22Rv1 (cell line): ENCODE measurements around the gene GJB4.

Experiments used
- H3K27ac ChIP-seq: fragments of 450-650 bp; 2 replicates; pipeline ENCODE4 v1.5.1; 2017
- ZFX ChIP-seq: fragments of 450-650 bp; IDR thresholded peaks from 2 replicates; pipeline ENCODE4 v1.6.1; 2017; ENCODE audit warnings: antibody characterized with exemption, borderline replicate concordance
- TF ChIP-seq, protein P1 (sequence below): fragments of 450-650 bp; IDR thresholded peaks from 2 replicates; pipeline ENCODE4 v1.5.1; 2017; ENCODE audit warnings: mild to moderate bottlenecking

The GJB4 gene

DNA sequence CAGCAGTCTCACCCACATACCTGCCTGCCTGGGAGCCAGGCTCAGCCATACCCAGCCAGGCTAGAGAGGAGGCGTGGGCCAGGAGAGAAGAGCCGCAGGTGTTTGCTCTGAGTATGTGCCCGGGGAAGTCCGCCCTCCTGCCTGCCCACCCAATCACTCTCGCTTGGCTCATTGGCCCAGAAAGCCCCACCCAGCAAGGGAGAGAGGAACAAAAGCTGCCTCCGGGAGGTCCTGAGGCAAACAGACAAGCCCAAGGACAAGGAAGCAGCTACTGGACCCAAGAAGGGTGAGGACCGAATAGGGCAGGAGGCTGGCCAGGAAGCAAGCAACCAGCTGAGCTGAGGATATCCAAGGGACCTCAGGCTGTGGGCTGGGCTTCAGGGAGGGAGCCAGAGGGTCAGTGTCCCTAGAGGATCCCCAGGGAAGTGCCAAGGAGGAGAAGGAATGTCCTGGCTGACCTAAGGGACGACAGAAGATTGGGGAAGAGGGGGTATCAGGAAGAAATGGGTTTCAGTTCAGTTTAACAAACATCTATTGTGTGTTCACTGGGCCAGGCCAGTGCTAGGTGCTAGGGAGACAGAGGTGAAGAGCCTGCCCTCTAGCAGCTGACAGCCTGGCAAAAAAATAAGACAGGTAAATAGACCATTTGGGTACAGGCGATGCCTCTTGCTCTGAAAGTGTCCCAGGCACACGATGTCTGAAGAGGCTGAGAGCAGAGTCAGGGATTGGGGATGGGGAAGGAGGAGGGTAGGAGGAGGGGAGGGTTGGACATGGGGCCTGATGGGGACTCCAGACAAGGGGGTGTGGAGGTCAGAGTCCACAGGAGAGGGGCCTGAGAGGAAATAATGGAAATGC, at the start of gene GJB4:
GJB4 (plus strand) TSS at position 238 of the 855 bp plus-strand sequence. CDS start 1,515 bp downstream, outside the sequence.
- H3K27ac ChIP-seq: no peak within 1 kb of the TSS

DNA sequence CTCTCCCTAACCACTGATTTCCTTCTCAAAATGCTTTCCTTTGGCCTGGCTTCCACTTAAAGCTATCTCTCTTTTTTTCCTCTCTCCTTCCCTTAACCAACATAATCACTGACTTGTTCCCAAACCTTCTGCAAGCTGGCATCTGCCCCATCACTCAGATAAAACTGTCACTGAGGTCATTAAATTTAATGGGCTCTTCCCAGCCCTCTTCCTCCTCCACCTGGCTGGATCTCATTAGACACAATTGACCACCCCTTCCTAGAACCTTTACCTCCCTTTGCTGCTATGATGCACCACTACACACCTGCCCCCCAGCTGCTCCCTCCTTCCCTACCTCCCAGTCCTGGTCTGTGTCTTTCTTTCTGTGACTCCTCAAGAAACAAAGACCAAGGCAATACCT, 48.7 kb upstream of the GJB4 start:
- TF ChIP-seq ZFX: no peak
- TF ChIP-seq, protein P1, sequence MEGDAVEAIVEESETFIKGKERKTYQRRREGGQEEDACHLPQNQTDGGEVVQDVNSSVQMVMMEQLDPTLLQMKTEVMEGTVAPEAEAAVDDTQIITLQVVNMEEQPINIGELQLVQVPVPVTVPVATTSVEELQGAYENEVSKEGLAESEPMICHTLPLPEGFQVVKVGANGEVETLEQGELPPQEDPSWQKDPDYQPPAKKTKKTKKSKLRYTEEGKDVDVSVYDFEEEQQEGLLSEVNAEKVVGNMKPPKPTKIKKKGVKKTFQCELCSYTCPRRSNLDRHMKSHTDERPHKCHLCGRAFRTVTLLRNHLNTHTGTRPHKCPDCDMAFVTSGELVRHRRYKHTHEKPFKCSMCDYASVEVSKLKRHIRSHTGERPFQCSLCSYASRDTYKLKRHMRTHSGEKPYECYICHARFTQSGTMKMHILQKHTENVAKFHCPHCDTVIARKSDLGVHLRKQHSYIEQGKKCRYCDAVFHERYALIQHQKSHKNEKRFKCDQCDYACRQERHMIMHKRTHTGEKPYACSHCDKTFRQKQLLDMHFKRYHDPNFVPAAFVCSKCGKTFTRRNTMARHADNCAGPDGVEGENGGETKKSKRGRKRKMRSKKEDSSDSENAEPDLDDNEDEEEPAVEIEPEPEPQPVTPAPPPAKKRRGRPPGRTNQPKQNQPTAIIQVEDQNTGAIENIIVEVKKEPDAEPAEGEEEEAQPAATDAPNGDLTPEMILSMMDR: no peak
- H3K27ac ChIP-seq: no peak overlapping the region

More for the DNA sequence above, at the start of gene GJB4:
- TF ChIP-seq, protein P1: no peak
- no peak for TF ChIP-seq ZFX

DNA sequence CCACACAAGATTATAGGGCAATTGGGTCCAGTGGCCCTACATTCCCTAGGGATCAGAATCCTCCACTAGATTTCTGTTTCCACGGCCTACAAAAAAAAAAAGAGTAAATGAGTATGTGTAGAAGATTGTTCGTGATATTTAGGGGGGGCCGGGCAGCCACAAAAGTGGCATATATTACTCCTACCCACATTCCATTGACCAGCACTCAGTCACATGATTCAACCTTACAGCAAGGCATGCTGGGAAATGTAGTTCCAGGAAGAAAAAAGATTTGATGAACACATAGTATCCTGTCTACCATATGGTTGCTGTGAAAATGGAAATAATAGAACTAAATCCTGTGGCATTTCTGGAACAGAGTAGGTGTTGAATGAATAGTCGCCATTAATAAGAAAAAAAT, 48.1 kb upstream of the GJB4 start:
- TF ChIP-seq, protein P1: no peak
- no peak for TF ChIP-seq ZFX
- H3K27ac ChIP-seq: no peak overlapping the region

DNA sequence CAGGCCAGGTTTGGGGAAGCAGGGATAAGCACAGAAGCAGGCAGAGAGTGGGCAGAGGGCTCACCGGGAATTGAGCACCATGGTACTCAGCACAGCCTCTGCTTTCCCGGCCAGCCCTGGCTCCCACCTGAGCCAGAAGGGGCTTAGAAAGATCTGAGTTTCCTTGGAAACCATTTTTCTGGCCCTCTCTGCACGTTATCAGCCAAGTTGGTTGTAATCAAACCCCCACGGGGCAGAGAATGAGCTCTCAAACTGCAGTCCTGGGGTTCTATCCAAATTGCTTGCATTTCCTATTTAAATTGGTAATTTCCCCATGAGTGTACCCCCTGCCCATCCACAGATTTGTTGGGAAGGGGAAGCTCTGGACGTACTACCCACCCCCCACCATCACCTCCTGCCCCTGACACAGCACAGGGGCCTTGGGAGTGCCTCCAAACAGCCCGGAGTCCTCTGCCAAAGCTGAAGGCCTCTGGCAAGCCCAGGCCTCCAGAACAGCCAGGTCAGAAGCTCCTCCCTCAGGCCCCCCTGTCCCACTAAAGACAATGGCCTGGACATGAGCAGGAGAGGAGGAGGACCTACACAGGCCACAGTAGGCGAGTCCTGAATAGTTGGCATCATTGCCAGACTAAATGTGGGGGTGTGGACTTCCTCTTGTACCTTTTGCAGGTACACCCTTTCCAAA, 47.4 kb upstream of the GJB4 start:
- no peak overlapping the region for H3K27ac ChIP-seq
- TF ChIP-seq, protein P1: no peak
- no peak for TF ChIP-seq ZFX

DNA sequence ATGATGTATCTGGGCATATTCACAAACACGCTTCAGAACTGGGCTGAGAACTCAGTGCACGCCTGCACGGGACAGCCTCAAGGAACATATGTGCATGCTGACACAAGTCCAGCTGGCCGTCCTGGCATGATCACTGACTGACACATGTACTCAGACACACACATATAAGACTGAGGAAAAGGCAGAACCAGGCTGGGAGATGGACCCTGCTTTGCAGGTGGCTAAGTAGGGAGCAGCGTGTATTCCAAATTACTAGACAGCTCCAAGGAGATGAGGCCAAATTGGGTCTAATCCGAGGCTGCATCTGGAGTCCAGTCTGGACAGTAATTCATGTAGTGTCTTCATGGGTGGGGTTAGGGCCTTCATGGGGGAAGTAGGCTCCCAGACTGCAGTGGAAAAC, 46.1 kb upstream of the GJB4 start:
- no peak overlapping the region for H3K27ac ChIP-seq
- TF ChIP-seq ZFX: no peak
- TF ChIP-seq, protein P1: no peak

DNA sequence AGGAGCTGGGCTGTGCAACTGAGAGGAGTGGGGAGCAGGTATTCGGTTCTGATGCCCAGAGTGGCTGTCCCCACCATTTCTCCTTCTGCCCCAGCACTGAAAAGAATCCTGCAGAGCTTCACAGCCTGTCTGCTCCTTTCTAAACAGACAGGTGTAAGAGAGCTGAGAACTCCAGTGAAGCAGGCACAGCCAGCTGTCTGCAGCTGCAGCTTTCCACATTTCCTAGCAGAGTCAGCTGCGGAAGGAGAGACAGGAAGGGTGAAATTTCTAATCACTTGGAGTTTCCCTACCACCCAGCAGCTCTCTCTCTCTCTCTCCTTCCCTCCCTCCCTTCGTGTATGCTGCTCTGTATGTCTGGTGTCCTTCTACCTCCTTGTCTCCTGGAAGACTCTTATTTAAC, 45.2 kb upstream of the GJB4 start:
- no peak for TF ChIP-seq ZFX
- TF ChIP-seq, protein P1: no peak
- no peak overlapping the region for H3K27ac ChIP-seq

DNA sequence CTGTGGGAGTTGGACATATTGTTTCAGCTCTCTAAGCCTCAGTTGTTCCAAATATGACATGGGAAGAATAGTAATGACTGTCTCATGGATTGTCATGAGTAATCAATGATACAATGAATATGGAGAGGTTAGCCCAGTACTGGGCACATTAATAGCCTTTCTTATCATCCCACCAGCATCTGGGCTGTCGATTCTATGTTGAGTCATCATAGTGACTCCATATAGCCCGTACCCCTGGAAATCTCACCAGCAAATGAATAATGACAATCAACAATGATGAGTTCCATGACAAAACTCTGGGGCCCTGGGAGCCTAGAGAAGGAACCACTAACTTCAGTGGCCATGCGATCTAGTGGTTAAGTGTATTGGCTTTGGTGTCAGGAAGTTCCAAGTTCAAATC, 44.4 kb upstream of the GJB4 start:
- TF ChIP-seq, protein P1: no peak
- TF ChIP-seq ZFX: no peak

More for the DNA sequence above, 44.4 kb upstream of the GJB4 start:
- no peak overlapping the region for H3K27ac ChIP-seq
